HuH-7 (cell line): Measurements from ENCODE around the gene KLHL4.
"Not testable (repeated sequence)": the region's sequence is repeated elsewhere in the genome, so short reads cannot be mapped to it uniquely, and the experiment has no call there.

Experiments used
- DNase-seq: peaks from one replicate; pipeline ENCODE4 v3.0.0; 2011; ENCODE audit warnings: low spot score

Gene KLHL4, protein sequence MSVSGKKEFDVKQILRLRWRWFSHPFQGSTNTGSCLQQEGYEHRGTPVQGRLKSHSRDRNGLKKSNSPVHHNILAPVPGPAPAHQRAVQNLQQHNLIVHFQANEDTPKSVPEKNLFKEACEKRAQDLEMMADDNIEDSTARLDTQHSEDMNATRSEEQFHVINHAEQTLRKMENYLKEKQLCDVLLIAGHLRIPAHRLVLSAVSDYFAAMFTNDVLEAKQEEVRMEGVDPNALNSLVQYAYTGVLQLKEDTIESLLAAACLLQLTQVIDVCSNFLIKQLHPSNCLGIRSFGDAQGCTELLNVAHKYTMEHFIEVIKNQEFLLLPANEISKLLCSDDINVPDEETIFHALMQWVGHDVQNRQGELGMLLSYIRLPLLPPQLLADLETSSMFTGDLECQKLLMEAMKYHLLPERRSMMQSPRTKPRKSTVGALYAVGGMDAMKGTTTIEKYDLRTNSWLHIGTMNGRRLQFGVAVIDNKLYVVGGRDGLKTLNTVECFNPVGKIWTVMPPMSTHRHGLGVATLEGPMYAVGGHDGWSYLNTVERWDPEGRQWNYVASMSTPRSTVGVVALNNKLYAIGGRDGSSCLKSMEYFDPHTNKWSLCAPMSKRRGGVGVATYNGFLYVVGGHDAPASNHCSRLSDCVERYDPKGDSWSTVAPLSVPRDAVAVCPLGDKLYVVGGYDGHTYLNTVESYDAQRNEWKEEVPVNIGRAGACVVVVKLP

DNA sequence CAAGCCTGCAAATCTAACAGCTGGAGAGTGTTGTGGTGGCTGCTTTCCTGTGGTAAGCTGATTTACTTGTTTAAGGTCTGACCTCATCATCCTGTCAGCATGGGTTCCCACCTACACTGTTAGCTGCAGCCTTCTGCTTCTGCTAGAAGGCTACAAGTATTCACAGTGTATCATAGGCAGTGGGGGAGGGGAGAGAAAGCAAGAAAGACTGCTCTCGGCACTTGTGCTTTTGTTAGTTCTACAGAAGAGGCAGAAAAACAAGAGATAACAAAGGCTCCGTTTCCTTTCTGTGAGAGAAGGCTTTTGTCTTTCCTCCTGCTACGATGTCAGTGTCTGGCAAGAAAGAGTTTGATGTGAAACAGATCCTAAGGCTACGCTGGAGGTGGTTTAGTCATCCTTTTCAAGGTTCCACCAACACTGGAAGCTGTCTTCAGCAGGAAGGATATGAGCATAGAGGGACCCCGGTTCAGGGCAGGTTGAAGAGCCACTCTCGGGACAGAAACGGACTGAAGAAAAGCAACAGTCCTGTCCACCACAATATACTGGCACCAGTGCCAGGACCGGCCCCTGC is at the start of gene KLHL4:
Gene KLHL4 (plus strand): TSS at position 232 of the 571 bp plus-strand sequence. CDS start 92 bp downstream, at position 324.
- no peak for DNase-seq

DNA sequence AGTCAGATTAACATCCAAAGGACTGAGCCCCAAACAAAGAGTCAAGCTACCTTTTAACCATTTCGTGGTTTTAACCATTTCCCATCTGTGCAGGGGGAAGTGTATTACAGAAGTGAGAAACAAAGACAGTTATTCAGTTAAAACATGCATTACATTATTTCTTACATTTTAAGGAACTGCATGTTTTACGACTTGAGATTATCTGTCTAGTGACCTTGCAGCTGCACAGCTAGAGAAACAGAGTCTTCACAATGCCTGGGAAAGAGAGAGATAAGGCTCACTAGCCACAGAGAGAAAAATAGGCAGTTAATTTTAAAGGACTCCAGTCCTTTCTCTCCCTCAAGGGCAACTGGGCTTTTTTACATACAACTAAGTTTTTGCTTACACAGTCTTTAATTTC is 48.7 kb upstream of the KLHL4 start:
- no peak for DNase-seq

DNA sequence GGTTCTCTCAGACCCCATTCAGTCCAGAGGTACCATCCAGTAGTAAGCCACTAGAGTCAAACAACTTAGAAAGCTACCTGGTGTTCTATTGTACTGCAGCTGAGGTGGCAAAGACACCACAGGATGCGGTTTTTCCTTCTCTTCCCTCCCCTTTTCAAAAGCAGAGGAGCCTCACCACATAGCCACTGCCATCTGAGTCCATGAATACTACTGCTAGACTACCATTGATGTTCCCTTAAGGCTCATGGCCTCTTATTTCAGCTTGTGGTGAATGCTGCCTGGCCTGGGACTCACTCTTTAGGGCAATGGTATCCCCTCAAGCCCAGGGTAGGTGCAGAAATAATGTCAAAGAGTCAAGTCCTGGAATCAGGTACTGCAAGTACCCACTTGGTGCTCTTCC is 41.8 kb upstream of the KLHL4 start:
- no peak for DNase-seq

DNA sequence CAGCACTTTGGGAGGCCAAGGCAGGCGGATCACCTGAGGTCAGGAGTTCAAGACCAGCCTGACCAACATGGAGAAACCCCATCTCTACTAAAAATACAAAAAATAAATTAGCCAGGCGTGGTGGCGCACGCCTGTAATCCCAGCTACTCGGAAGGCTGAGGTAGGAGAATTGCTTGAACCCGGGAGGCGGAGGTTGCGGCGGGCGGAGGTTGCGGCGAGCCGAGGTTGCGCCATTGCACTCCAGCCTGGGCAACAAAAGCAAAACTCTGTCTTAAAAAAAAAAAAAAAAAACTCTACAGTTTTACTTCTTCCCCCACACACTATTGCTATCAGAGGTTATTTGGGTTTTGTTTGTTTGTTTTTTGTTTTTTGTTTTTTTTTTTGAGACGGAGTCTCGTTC is 38.9 kb upstream of the KLHL4 start:
- not testable (repeated sequence) for DNase-seq

DNA sequence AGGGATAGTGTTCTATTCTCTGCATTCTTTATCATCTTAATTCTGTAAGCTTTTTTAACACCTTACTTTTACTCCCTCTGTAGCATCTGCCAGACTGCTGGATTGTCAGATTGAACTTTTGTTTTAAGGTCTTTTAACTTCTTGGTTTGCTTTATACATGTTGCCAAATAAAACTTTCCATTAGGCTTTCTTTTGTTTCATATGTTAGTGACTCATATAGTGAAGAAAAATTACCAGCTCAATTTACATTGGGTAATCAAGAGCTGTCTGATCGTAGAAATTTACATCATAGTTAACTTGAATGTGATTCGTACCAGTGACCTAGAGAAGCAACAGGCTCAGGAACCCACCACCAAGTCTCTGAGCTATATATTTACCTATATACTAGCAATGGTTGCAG is 28.5 kb upstream of the KLHL4 start:
- no peak for DNase-seq

DNA sequence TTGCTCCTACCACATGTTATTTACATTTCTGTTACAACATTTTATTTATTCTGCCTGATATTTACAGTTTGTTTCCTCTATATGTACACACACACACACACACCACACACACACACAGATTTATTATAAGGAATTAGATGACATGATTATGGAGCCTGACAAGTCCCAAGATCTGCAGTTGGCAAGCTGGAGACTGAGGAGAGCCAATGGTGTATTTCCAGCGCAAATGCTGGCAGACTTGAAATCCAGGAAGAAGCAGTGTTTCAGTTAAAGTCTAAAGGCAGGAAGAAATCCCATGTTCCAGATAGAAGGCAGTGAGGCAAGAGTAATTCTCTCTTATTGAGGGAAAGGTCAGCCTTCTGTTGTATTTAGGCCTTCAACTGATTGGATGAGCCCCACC is 1.8 kb upstream of the KLHL4 start:
- DNase-seq: no peak

DNA sequence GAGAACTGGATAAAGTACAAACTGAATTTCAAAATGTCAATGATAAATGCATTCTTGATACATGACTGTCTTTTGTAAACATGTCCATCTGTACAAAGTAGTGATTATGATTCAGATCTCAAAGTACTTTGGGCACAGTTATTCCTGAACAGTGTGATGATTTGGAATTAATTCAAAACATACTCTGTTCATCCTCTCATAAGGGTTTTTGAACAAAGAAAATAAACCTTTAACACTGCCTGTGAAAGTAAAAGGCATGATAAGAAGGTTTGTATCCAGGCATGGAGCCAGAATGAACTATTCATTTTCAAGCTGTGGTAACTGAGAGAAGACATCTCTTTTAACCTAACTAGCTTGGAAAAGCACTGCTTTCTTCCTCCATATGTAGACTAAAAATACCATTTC is 883 bp upstream of the KLHL4 start:
- no peak for DNase-seq

DNA sequence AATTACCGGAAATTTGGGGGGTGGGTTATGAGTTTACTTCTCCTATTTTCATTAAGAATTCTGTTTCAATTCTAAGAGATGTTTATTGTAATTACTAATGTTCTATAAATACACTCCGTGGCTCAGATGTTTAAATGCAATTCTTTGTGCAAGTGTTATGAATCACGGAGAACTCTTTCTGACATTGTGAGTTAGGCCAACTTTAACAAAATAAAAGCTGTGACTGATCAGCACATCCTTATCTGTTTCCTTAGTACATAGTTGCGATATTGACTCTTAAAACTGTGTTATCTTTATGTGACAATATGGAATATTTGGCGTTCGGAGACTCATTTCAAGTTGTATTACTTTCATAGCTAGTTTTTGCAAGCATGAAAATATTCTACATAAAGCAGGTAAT is 902 bp downstream of the KLHL4 start:
- no peak for DNase-seq

DNA sequence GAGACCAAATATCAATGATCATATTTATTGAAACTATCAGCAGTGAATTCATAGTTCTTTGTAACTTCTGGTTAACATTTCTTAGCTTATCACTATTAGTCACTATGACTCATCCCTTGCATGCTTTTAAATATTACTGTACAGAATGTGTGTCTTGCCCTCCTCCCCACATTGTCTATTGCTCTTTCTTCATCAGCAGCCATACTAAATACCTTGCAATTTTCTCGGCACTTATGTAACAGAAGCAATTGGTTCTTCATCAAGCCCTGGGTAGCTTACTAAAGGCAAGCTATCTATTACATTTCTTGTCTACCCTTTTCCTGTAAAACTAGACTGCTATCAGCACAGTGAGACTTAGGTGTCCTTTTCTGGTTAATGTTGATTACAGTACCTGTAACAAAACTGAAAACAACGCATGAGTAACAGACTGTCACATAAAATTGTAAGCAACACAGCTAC is 8.2 kb downstream of the KLHL4 start:
- DNase-seq: no peak

DNA sequence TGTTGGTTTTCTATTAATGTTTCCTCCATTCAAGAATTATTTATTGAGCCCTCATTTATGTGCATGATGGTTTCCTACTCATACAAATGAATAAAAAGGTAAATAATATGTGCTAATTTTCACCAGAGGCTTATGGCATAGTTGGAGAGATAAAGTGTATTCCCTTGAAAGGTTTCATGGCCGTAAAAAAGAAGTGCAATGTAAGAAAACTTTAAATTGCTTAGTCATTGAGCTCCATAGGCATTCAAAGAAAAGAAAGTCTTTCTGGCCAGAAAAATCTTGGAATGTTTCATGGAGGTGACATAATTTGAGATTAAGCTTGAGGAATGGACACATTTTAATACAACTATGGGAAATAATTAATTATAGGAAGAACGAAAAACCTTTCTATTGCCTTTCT is 8.7 kb downstream of the KLHL4 start:
- DNase-seq: no peak

DNA sequence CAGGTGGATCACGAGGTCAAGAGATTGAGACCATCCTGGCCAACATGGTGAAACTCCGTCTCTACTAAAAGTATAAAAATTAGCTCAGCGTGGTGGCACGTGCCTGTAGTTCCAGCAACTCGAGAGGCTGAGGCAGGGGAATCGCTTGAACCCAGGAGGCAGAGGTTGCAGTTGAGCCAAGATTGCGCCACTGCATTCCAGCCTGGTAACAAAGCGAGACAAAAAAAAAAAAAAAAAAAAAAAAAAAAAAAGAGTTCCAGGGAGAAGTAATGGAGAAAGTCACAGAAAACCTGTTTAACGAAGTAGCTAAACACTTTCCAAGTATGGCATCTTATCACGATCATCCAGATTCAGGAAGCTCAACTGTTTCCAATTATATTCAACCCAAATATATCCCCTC is 10.9 kb downstream of the KLHL4 start:
- no peak for DNase-seq

DNA sequence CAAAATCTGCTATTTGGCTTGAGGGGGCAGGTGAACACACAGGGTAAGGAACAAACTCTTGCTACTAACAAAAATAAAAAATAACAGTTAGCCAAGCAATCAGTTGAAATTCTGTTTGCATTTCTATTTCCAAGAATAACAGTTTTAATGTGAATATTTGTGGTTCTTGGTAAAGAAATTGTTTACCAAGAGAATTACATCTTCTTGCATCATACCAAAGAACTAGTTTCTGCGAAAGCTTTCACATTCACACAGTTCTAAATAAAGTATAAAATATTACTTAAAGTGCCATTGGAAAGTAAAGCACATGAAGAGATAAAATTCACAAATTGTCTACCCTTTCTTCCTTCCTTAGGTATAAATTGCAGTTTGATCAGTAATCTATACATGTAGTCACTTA is 54.4 kb downstream of the KLHL4 start:
- no peak for DNase-seq

DNA sequence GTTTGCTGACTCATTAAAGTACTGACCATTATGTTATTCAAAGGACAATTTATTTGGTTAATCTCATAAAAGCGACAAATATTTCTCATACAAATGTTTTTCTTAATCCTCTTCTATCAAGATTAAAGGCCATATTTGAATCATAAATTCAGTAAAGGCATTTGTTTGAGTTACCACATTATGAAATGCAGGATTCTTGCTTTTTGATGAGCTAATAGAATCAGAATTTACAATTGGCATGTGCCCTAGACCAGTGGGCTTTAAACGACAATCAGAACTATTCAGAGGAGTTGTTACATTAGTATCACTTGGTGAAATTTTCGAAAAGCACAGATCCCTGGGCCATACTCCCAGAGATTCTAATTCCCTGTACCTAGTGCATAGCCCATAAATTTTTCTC is 55.3 kb downstream of the KLHL4 start:
- no peak for DNase-seq

DNA sequence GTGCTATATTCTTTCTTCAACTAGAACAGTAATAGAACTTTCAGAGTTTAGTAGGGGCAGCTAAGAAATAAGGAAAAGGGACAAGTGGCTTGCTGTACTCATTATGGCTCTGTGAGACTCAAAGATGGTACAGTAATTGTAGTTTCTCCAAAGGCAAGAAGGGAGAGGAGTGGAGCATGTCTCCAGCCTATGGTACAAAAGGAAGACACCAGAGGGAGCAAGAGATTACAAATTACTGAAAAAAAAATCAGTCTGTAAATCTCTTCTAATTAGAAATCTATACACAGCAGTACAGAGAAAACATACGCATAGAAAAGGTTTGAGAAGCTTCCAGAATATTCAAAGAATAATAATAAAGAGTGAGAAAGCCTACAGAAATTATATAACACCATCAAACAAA is 61.4 kb downstream of the KLHL4 start:
- no peak for DNase-seq

DNA sequence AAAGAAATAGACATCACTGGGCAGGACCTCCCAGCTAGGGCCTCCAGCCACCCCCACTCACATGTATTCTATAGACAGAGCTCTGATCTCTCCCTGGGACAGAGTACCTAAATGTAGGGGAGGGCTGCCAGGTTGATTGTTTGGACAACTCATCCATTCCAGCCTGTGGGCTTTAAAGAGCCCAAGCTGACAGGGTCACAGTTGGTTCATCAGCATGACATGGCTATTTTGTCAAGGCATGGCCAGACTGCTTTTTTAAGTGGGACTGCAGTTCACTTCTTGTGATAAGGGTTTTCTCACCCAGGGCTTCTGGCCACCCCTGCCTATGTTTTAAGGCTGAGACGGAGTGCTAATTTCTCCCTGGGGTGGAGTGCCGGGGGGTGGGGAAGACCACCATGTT is 63.3 kb downstream of the KLHL4 start:
- DNase-seq: no peak

DNA sequence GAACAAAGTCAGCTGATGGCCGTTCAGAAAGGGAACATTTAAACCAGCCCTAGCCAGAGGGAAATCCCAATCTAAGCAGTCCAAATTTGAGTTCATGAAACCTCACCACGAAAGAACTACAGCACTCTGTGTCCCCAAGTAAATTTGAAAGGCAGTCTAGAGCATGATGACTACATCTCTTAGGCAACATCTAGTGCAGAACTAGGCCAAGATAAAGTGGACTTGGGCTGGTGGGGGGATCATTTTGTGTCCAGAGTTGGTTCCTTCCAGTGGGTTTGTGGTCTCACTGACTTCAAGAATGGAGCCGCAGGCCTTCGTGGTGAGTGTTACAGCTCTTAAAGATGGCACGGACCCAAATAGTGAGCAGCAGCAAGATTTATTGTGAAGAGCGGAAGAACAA is 64.9 kb downstream of the KLHL4 start:
- no peak for DNase-seq

DNA sequence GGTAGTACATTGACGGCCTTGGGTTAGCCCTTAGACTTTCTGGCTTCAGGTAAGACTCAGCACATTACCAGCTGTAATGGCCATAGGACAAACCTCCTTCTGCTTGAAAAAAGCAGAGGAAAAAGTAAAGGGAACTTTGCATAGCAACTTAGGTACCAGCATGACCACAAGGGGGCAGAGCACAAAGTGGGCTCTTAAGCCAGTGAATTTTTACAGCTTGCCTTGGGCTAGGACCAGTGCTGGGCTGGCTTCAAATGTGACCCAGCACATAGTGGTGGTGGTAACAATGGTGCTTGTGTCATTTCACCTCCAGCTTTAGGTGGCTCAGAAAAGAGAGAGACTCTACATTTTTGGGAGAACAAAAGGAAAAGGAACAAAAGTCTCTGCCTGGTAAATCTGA is 66.1 kb downstream of the KLHL4 start:
- no peak for DNase-seq

DNA sequence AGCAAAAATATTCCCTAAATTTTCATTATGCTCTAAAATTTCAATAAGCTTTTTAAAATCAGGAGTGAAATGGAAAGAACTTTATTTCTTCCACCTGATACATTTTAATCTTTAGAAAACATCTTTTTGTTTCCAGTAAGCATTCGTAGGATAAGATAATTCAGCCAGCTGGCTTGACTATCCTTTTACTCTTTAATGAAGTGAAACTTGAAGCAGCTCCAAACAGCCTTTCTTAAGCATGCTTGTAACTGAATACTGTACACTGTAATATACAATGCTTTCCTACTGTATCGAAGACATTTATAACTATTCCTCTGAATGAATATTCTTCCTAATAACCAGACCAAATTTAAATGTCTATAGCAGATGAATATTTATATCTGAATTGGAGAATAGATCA is 98.8 kb downstream of the KLHL4 start:
- DNase-seq: no peak

DNA sequence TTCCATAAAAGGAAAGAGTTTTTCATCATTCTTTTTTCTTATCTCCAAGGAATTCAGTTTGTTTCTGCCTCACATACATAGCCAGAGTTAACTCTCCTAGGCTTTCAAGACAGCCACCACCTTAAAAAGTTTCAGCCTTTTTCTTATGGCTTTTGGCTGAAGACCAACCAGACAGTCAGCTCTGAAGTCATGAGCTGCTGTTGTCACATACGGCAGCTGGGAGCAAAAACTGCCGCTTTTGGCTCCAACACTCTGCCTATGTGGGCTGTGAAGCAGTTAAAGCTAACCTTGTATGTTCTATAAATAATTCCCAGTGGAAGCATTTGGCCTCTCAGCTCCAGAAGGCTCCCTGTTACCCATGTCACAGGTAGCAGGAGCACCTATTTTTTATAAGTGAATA is 104.1 kb downstream of the KLHL4 start:
- no peak for DNase-seq

DNA sequence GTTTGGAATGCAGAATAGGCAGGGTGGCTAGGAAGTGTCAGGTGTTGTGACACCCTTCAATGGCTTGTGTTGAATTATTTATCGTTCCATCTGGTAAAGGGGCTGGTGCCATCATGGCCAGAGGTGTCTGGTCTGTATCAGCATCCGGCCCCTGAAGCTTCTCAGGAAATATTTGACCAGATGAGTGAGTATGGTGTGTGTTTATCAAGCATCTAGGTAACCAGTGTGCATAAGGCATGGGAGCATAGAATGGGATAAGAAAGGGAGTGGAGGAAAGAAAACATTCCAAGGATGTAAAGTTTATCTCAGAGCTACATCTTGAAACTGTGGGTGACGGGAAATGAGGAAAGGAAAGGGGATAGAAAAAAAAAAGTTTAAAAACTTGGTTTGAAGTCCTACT is 109.4 kb downstream of the KLHL4 start:
- no peak for DNase-seq

DNA sequence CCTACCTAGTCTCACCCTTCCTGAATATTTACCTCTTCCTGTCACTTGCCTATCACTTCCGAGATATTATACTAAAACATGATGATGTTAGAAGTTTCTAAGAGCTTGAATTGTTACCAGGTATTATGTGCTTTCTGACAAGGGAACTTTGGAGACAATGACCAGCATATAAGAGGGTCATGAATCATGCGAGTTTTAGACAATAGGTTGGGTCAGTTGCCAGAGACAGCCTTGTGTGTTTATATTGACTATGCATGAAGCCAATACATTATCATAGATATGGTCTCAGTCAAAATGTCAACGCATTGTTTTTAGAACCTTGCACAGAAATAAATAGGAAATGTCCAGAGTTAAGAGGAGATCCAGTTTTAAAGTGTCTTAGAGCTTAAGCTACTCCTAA is 116.8 kb downstream of the KLHL4 start:
- no peak for DNase-seq

DNA sequence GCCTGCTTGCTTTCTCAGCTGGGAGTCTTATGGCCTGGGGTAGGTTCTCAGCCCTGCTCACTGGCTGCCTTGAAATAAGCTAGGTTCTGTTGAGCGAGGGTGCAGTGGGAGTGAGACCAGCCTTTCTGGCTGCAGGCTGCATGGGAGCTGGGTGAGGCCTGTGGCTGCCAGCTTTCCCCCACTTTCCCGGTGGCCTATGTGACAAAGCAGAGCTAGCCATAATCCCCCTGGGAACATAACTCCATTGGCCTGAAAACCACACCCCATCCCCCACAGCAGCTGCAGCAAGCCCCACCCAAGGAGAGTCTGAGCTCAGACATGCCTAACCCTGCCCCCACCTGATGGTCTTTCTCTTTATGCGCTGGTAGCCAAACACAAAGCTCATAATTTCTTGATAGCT is 118.9 kb downstream of the KLHL4 start:
- no peak for DNase-seq

DNA sequence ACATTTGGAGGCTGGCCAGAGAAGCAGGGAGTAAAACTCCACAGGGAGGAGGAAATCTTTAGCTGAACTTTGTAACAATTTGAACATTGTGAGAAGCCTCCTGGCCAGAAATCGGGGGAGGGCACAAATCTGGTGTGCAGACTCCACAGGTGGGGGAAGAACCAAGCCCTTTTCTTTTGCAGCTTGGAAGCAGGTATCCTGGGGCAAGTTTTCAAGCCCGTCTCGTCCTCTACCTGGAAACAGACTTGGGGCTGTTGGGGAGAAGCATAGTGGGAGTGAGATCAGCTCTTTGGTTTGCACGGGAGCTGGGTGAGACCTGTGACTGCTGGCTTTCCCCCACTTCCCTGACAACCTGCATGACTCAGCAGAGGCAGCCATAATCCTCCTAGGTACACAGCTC is 123.8 kb downstream of the KLHL4 start:
- DNase-seq: not testable (repeated sequence)
